ENCODE measurements around the gene MAP2K1.

MAP2K1 gene

GRCh38 chr15:66481107-66481856 lies 94.6 kb downstream of the MAP2K1 start:
- DNase-seq (ENCODE audit: low spot score) = no peak
- TF ChIP-seq, protein P1, sequence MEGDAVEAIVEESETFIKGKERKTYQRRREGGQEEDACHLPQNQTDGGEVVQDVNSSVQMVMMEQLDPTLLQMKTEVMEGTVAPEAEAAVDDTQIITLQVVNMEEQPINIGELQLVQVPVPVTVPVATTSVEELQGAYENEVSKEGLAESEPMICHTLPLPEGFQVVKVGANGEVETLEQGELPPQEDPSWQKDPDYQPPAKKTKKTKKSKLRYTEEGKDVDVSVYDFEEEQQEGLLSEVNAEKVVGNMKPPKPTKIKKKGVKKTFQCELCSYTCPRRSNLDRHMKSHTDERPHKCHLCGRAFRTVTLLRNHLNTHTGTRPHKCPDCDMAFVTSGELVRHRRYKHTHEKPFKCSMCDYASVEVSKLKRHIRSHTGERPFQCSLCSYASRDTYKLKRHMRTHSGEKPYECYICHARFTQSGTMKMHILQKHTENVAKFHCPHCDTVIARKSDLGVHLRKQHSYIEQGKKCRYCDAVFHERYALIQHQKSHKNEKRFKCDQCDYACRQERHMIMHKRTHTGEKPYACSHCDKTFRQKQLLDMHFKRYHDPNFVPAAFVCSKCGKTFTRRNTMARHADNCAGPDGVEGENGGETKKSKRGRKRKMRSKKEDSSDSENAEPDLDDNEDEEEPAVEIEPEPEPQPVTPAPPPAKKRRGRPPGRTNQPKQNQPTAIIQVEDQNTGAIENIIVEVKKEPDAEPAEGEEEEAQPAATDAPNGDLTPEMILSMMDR (IDR thresholded peaks at IDR 0.05; ENCODE audit: borderline replicate concordance, control extremely low read depth, extremely low read depth, insufficient read depth, missing control alignments) = no peak
- in situ Hi-C loops (cut with MboI; ENCODE audit: low sequenced_read_pairs, unreplicated experiment) = no loop called here

- TF ChIP-seq, protein P1 (IDR thresholded peaks at IDR 0.05; ENCODE audit: borderline replicate concordance, control extremely low read depth, extremely low read depth, insufficient read depth, missing control alignments) = no peak
- no peak for DNase-seq (ENCODE audit: low spot score)
- in situ Hi-C loops (cut with MboI; ENCODE audit: low sequenced_read_pairs, unreplicated experiment) = no loop called here
Measured at GRCh38 chr15:66482539-66482938, 95.8 kb downstream of the MAP2K1 start.

DNA sequence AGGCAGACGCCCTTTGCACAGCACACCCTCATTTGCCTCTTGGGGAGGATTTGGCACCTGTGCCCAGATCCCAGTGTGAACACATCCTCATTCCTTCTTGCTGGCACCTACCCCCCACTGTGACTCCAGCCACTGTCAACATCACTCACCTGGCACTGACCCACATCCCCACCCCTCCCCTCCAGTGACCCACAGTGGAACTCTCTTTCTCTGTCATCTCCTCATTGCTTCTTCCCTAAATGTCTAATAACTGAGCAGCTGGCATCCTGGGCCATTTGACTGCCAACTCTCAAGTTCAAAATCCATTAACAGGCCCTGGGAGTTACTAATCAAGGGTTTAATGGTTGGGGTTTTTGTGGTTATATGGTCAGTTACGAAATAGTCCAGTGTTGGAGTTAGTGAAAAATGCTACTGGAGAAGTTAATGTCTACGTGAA lies 96.4 kb downstream of the MAP2K1 start:
- TF ChIP-seq, protein P1 (IDR thresholded peaks at IDR 0.05; ENCODE audit: borderline replicate concordance, control extremely low read depth, extremely low read depth, insufficient read depth, missing control alignments) = no peak
- DNase-seq (ENCODE audit: low spot score) = no peak
- in situ Hi-C loops (cut with MboI; ENCODE audit: low sequenced_read_pairs, unreplicated experiment) = no loop called here

DNA sequence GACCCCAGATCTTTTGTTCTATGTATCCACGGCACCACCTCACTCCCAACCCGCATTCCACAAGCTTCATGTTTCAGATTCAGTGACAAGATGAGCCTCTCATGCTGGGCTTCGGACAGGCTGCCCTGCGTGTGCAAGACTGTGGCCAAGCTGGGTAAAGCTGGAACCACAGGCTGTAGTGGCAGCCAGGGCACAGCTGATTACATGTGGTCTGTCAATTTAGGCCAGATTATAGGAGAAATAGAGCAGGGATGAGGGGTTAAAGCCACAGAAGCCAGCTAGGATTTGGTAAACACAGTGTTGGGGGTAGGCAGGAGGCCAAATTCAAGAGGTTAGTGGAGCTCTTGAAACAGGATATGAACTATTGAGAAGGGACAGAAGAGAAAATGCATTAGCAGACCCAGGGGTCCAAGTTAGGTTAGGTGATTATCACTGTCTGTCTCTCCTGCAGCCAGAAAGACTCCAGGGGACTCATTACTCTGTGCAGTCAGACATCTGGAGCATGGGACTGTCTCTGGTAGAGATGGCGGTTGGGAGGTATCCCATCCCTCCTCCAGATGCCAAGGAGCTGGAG lies 97.9 kb downstream of the MAP2K1 start:
- in situ Hi-C loops (cut with MboI; ENCODE audit: low sequenced_read_pairs, unreplicated experiment) = no loop called here
- TF ChIP-seq, protein P1 (IDR thresholded peaks at IDR 0.05; ENCODE audit: borderline replicate concordance, control extremely low read depth, extremely low read depth, insufficient read depth, missing control alignments) = no peak
- DNase-seq (ENCODE audit: low spot score) = no peak

DNA sequence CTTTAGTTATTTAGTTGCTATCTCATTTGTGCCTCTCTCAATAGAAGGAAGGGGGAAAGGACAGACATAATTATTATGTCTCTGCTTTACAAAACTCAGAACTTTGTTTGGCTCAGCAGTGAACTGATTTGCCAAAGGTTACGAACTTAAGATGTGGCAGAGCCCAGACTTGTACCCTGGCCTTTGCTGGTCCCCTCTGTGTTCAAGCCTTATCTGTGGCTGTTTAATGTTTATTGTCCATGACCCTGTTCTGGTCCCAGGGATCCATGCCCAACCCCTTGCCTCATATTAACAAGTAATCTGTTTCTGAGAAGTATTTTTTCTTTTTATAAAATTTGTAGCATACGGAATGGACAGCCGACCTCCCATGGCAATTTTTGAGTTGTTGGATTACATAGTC lies 100.2 kb downstream of the MAP2K1 start:
- no peak for DNase-seq (ENCODE audit: low spot score)
- in situ Hi-C loops (cut with MboI; ENCODE audit: low sequenced_read_pairs, unreplicated experiment) = no loop called here
- TF ChIP-seq, protein P1 (IDR thresholded peaks at IDR 0.05; ENCODE audit: borderline replicate concordance, control extremely low read depth, extremely low read depth, insufficient read depth, missing control alignments) = no peak

DNA sequence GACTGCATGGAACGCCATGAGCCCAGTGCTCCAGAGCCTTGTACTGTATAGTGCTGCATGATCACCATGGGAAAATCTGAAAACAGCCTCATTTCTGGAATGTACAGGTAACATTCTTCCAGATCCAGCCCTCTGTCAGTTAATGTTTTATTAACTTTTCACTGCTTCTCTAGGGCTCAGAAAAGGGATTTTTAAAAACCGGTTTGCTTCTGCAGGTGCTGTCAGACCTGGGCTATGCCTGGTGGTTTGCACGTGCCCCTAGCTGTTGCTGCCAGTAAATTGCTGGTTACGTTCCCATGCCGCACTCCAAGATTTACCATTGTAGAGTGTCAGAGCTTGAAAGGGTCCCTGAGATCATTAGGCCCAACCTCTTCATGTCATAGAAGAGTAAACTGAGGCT lies 101.8 kb downstream of the MAP2K1 start:
- in situ Hi-C loops (cut with MboI; ENCODE audit: low sequenced_read_pairs, unreplicated experiment) = no loop called here
- TF ChIP-seq, protein P1 (IDR thresholded peaks at IDR 0.05; ENCODE audit: borderline replicate concordance, control extremely low read depth, extremely low read depth, insufficient read depth, missing control alignments) = no peak
- DNase-seq (ENCODE audit: low spot score) = no peak

All from GM13976 (cell line).